AG08396 (cell line): Measurements from ENCODE around the gene ANKRD23.
"Not testable (repeated sequence)": the region's sequence is repeated elsewhere in the genome, so short reads cannot be mapped to it uniquely, and the experiment has no call there.

Experiments
- DNase-seq: peaks from one replicate; pipeline ENCODE4 v3.0.0; 2012; ENCODE audit warnings: low spot score, mixed read lengths

The ANKRD23 gene

GRCh38 chr2:96816127-96816835 is 27.5 kb downstream of the ANKRD23 start, which contains the start of gene CNNM3:
Gene CNNM3, plus strand, starts transcription at chr2:96816268. Its CDS starts 10 bp downstream, at chr2:96816278.
- peak; percentile 100 for DNase-seq

GRCh38 chr2:96815326-96816126 is 28.3 kb downstream of the ANKRD23 start:
- peak; percentile 50 for DNase-seq

- DNase-seq, result no peak
These were observed 30.2 kb downstream of the ANKRD23 start for GRCh38 chr2:96813656-96814055.

- peak; percentile 70 for DNase-seq
These were observed 31.9 kb downstream of the ANKRD23 start for GRCh38 chr2:96811917-96812316.

GRCh38 chr2:96810783-96811192 is 33.0 kb downstream of the ANKRD23 start:
- DNase-seq, result no peak

- DNase-seq, result no peak
These were observed 33.7 kb downstream of the ANKRD23 start for GRCh38 chr2:96809951-96810782.

DNA sequence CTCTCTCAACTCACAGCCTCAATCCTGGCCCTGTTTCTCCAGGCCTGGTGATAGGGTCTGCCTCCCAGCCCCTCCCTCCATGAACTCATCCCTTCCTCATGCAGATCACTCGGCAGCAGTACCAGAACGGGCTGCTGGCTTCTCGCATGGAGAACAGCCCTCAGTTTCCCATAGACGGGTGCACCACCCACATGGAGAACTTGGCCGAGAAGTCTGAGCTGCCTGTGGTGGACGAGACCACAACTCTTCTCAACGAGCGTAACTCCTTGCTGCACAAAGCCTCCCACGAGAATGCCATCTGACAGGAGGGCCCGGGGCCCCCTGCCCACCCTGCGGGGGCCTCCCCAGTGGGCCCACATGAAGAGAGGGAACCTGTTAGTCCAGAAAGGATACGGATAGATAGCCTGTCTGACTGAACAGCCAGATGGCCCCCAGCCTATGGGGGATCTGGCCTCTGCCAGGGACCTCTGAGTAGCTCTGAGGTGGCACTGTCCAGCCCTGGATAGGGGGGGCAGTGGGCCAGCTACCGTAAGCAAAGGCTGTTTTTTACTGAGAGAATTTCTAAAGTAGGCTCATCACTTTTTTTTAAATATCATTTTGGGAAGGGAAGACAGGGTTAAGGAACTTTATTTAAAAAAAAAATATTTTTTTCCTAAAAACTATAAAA is 34.5 kb downstream of the ANKRD23 start:
- DNase-seq, result no peak

DNA sequence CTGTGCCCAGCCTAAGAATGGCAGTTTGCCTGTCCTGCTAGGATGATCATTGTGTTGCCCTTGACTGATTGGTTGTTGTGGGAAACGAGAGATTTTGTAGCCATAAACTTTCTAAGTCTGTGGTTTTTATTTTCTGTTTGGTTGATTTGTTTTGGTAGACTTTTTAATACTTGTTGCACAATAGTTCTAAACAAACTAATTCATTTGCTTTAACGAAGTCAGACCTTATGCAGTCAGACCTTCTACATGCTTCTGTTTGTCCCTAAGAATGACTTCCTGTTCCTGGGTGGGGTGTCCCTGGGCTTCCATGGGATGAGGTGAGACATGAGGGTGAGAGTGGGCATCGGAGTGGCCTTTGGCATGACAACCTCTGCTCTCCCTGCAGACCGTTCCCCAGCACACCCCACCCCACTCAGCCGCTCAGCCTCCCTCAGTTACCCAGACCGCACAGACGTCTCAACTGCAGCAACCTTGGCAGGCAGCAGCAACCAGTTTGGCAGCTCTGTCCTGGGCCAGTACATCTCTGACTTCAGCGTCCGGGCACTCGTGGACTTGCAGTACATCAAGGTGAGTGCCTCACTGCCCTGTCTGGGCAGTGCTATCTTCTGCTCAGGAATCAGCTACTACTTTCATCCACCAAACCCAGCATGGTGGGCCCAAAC is 35.5 kb downstream of the ANKRD23 start:
- no peak for DNase-seq

GRCh38 chr2:96807127-96807471 is 36.7 kb downstream of the ANKRD23 start:
- DNase-seq, result no peak

DNA sequence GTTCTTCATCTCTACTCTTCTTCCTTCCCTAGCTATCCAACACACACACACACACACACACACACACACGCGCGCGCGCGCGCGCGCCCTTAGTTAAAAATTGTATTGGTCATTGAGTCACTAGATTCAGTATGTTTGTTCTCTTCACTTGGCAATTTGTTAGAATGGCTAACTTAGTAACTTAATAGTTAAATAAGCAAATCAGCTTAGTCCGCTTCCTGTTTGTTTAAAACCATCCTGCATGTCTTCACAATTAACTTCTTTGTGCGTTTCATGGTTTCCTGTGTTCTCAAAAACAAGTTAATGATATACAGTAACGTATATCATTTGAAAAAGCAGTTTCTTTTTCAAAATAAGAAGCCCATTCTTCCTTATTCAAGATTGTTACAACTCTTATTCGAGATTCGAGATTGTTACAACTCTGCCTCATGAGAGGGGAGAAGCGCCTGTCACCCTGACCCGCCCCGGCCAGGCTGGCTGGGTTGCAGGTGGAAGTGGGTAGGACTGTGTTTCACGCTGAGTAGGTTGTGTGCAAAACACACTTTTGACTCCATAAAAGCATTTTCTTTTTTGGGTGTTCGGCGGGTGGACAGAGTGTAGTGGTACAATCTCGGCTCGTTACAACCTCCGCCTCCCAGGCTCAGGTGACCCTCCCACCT is 37.2 kb downstream of the ANKRD23 start:
- no peak for DNase-seq

DNA sequence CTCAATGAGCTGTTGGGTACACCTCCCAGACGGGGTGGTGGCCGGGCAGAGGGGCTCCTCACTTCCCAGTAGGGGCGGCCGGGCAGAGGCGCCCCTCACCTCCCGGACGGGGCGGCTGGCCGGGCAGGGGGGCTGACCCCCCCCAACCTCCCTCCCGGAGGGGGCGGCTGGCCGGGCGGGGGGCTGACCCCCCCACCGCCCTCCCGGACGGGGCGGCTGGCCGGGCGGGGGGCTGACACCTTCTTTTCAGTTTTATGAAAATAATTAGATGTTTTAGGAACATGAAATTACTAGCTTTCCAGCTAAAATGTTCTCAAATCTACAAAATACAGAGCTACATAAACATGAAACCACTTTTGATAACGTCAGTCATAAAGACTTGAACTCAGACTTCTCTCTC is 37.9 kb downstream of the ANKRD23 start:
- not testable (repeated sequence) for DNase-seq

DNA sequence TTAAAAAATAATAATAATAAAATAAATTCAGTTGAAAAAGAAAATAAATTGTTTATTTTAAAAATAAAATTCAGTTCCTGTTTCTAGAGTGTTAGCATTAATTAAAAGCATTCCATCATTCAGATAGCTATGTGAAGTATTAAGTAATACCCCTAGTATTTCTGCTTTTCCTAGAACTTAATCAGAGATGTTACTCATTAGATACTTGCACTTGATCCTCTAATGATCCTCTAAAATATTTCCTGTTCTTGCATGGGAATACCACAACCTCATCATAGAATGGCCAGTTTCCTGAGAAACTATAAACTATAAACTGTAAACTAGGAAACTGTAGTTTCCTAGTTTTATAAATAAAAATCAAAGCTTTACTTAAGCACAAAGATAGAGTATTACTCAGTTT is 38.8 kb downstream of the ANKRD23 start:
- DNase-seq, result no peak

GRCh38 chr2:96802721-96803120 is 41.1 kb downstream of the ANKRD23 start:
- no peak for DNase-seq

DNA sequence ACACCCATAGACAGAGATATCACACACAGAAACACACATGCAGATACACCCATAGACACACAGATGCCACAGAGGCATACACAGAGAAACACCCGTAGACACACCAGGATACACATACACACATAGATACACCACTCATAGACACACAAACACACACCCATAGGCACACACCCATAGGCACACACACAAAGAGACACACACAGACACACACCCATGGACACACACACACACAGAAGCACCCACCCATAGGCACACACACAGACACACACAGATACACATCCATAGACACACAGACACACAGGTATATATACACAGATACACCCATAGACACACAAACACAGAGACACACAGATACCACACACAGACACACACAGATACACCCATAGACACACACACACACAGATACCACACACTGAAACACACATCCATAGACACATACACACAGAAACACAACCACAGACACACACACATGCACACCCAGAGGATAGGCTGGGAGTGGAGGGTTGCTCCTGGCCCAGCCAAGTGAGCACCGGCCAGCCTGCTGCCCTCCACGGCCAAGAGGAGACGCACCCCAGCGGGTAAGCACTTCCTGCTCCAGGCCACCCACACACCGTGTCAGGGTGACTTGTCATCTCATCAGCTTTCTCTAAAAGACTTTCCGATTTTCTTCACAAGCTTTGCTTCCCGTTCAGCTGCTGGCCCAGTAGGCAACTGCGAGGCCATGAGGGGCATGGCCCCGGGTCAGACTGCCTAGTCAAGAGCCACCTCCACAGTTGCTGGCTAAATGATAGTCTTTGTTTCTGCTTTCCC is 41.8 kb downstream of the ANKRD23 start:
- DNase-seq, result no peak

- DNase-seq, result peak; percentile 78
These were observed 42.6 kb downstream of the ANKRD23 start for GRCh38 chr2:96801005-96801785.

- no peak for DNase-seq
These were observed 43.5 kb downstream of the ANKRD23 start for GRCh38 chr2:96800061-96801004.

DNA sequence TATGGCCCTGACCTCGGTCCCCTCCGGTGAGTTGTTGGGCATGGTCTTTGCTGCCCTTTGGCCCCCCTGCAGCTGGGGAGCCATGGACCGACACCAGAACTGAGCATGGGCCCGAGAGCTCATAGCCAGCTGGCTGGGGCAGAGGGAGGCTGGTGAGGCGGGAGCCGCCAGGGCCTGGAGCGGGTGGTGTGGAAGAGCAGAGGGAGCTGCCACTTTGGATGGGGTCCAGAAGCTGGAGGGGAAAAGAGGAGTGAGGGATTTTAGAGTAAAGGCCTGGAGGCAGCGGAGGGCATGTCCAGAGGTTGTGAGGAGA is 44.2 kb downstream of the ANKRD23 start:
- DNase-seq, result no peak
